Nephron (organoid): ENCODE results near the gene BBS10.

Source experiments
- H3K27ac Mint-ChIP-seq, 3 experiments: 2 replicates each; pipeline ENCODE4 v1.8.0; 2020; ENCODE audit warnings: mixed read lengths in 3 of 3, mild to moderate bottlenecking in 2 of 3, moderate library complexity in 1 of 3
- H3K27me3 Mint-ChIP-seq: 2 replicates; pipeline ENCODE4 v1.8.0; 2021; ENCODE audit warnings: low read depth, mild to moderate bottlenecking, moderate library complexity, mixed read lengths
- H3K36me3 Mint-ChIP-seq: 2 replicates; pipeline ENCODE4 v1.8.0; 2020; ENCODE audit warnings: low read depth, mixed read lengths
- H3K4me1 Mint-ChIP-seq: 2 replicates; pipeline ENCODE4 v1.8.0; 2020; ENCODE audit warnings: mixed read lengths
- H3K4me3 Mint-ChIP-seq, 3 experiments: 2 replicates each; pipeline ENCODE4 v1.8.0; 2020; ENCODE audit warnings: mild to moderate bottlenecking in 3 of 3, mixed read lengths in 3 of 3, moderate library complexity in 2 of 3
- H3K9me3 Mint-ChIP-seq: 2 replicates; pipeline ENCODE4 v1.8.0; 2020; ENCODE audit warnings: mixed read lengths
- CTCF ChIP-seq, 3 experiments: fragments of 200-600 bp; sonication (generic); IDR thresholded peaks; one replicate each; pipeline ENCODE4 v1.5.0; 2021; ENCODE audit warnings: antibody characterized with exemption in 3 of 3; ENCODE audit not compliant: unreplicated experiment in 3 of 3

BBS10 gene

DNA sequence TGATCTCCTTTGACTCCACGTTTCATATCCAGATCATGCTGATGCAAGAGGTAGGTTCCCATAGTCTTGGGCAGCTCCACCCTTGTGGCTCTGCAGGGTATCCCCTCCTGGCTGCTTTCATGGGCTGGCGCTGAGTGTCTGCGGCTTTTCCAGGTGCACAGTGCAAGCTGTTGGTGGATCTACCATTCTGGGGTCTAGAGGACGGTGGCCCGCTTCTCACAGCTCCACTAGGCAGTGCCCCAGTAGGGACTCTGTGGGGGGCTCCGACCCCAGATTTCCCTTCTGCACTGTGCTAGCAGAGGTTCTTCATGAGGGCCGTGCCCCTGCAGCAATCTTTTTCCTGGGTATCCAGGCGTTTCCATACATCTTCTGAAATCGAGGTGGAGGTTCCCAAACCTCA, 12.1 kb upstream of the BBS10 start:
- Mint-ChIP-seq H3K36me3 (peaks cover 73% of the 10 kb centered on the region), H3K27ac (no peak overlapping the region), H3K4me3 (no peak overlapping the region), H3K4me1 (no peaks in the 10 kb centered on the region), H3K9me3 (peaks cover 13% of the 10 kb centered on the region), H3K27me3 (no peaks in the 10 kb centered on the region)
- TF ChIP-seq CTCF (IDR thresholded peaks at IDR 0.05; ENCODE audit: unreplicated experiment in 3 of 3), result no peak

- peaks cover 36% of the 10 kb centered on the region for H3K36me3 Mint-ChIP-seq
- H3K27me3 Mint-ChIP-seq, result no peaks in the 10 kb centered on the region
- peak overlapping the region in 1 of 3 experiments; percentile 56 for H3K27ac Mint-ChIP-seq
- no peak for TF ChIP-seq CTCF (IDR thresholded peaks at IDR 0.05; ENCODE audit: unreplicated experiment in 3 of 3)
- no peak overlapping the region for H3K4me3 Mint-ChIP-seq
- no peaks in the 10 kb centered on the region for H3K4me1 Mint-ChIP-seq
- H3K9me3 Mint-ChIP-seq, result no peaks in the 10 kb centered on the region
Measured at GRCh38 chr12:76356071-76356470, 7.9 kb upstream of the BBS10 start.

DNA sequence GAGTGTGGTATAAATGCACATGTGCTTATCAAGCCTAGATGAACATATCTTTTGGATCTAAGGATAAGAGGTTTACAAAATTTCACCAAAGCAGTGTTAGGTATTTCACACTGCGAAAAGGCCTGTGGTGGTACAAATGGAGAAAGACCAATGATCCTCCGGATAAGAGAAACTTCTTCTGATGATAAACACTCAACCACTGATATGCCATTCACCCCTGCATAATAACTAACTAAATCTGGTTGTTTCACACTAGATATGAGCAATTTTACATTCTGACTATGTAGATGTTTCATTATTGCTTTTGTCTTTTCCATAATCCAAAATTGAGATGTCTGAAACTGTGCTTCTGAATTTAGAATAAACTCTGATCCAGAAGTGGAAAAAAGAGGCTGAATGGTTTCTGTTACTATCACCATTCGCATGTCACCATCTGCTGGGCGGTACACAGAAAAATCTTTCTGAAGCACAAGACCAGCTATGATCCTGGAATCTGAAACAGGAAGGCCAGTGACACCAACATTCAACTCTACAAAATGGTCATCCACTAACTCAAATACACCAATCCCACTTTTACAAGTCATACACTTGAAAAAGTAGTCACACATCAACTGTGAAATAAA, 1.3 kb downstream of the BBS10 start:
- TF ChIP-seq CTCF (IDR thresholded peaks at IDR 0.05; ENCODE audit: unreplicated experiment in 3 of 3), result peak; percentile 33 to 50 (median 40)
- Mint-ChIP-seq H3K4me3 (peak overlapping the region; percentile 97 to 98 (median 98)), H3K36me3 (no peaks in the 10 kb centered on the region), H3K27me3 (no peaks in the 10 kb centered on the region), H3K27ac (peak overlapping the region; percentile 97 to 99 (median 98)), H3K4me1 (peaks cover 29% of the 10 kb centered on the region), H3K9me3 (no peaks in the 10 kb centered on the region)

DNA sequence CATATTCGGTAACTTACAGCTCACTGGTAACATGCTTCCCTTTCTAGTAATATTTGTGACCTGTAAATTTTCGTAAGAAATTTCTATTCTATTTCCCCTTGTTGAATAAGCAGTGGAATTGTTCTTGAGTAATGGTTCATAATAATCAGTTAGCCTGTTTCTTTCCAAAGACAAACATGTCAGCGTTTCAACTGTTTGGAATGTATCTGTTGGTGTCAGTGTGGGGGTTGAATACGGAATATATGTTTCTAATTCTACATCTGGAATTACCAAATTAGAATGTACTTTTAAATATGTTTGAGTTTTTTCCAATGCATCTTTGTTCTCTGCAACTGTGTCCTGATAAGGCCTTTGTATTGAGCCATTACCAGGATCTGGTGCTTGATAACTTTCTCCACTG, 2.0 kb downstream of the BBS10 start:
- Mint-ChIP-seq H3K4me3 (peak overlapping the region; percentile 41 to 70 (median 42)), H3K27me3 (no peaks in the 10 kb centered on the region), H3K36me3 (no peaks in the 10 kb centered on the region), H3K4me1 (peaks cover 29% of the 10 kb centered on the region), H3K27ac (peak overlapping the region in 2 of 3 experiments; percentile 2 to 97), H3K9me3 (no peaks in the 10 kb centered on the region)
- TF ChIP-seq CTCF (IDR thresholded peaks at IDR 0.05; ENCODE audit: unreplicated experiment in 3 of 3), result no peak

DNA sequence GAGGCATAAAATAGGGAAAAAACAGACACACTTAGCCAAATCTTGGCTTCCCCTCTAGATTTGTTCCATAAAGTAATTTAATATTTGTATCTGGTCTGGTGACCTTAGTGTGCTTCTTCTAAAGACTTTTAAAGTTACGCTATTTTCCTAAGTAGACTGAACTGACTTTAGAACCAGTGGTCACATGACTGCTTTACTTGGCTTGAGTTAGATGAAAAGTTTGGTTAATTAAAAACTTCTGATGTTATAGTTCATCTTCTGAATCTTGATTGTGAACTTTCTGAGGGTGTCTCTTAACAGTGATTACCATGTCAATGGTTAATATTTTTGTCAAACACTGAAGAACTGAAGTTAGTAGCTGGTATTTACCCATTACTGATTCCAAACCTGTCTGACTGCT, 2.6 kb downstream of the BBS10 start:
- H3K27ac Mint-ChIP-seq, result peak overlapping the region; percentile 2 to 97 (median 41)
- H3K4me3 Mint-ChIP-seq, result peak overlapping the region; percentile 20 to 64 (median 48)
- no peaks in the 10 kb centered on the region for H3K27me3 Mint-ChIP-seq
- no peaks in the 10 kb centered on the region for H3K36me3 Mint-ChIP-seq
- H3K4me1 Mint-ChIP-seq, result peaks cover 29% of the 10 kb centered on the region
- no peak for TF ChIP-seq CTCF (IDR thresholded peaks at IDR 0.05; ENCODE audit: unreplicated experiment in 3 of 3)
- no peaks in the 10 kb centered on the region for H3K9me3 Mint-ChIP-seq

GRCh38 chr12:76341436-76342030, 6.7 kb downstream of the BBS10 start:
- Mint-ChIP-seq H3K27ac (no peak overlapping the region), H3K4me3 (no peak overlapping the region), H3K27me3 (no peaks in the 10 kb centered on the region), H3K4me1 (peaks cover 15% of the 10 kb centered on the region), H3K9me3 (no peaks in the 10 kb centered on the region), H3K36me3 (no peaks in the 10 kb centered on the region)
- no peak for TF ChIP-seq CTCF (IDR thresholded peaks at IDR 0.05; ENCODE audit: unreplicated experiment in 3 of 3)
